ENCODE data around the gene PCYT1A. TPM values are rescaled to one million over a fixed set of nuclear protein-coding genes. Genes with fewer than 3 reads are reported as not detected.

The PCYT1A gene
- total and polyA plus RNA-seq, 2 of the 13 experiments (the other 11 are each of a cell fraction or from before 2014, with no cell fraction given) = 26.4 to 45.3 TPM

- TF ChIP-seq ZNF318 (CRISPR knock-in tag; IDR thresholded peaks at IDR 0.05) (no peak), RFX5 (IDR thresholded peaks at IDR 0.05; ENCODE audit: low read depth, low read length) (no peak), THAP8 (CRISPR knock-in tag; IDR thresholded peaks at IDR 0.05; ENCODE audit: borderline replicate concordance) (no peak), ZBTB43 (CRISPR knock-in tag; conservative IDR thresholded peaks at IDR 0.05) (no peak), ZNF18 (CRISPR knock-in tag; IDR thresholded peaks at IDR 0.05; ENCODE audit: insufficient replicate concordance) (no peak), IKZF5 (CRISPR knock-in tag; IDR thresholded peaks at IDR 0.05) (no peak), CREB1 (IDR thresholded peaks at IDR 0.05) (no peak), CREB1 (CRISPR knock-in tag; IDR thresholded peaks at IDR 0.05) (no peak), ZBTB21 (CRISPR knock-in tag; IDR thresholded peaks at IDR 0.05) (no peak), ZNF513 (CRISPR knock-in tag; conservative IDR thresholded peaks at IDR 0.05) (no peak), ZNF567 (CRISPR knock-in tag; IDR thresholded peaks at IDR 0.05; ENCODE audit: borderline replicate concordance) (no peak), IKZF4 (CRISPR knock-in tag; IDR thresholded peaks at IDR 0.05; ENCODE audit: borderline replicate concordance, low read depth, not compliant biosample characterization) (no peak), ELF4 (CRISPR knock-in tag; IDR thresholded peaks at IDR 0.05; ENCODE audit: borderline replicate concordance) (no peak), ZNF138 (CRISPR knock-in tag; IDR thresholded peaks at IDR 0.05; ENCODE audit: low read depth) (no peak)
Observed at GRCh38 chr3:196202516-196202970, 85.0 kb downstream of the PCYT1A start (continued).
